Sigmoid colon (tissue), 4 donors: ENCODE measurements around the gene ENOX2.

ENCODE experiments used
- CTCF ChIP-seq, 4 experiments: fragments of 450-650 bp in 3 of 4; fragments of 200-600 bp in 1 of 4; IDR thresholded peaks; one replicate each; pipeline ENCODE4 v1.5.1; 2016 to 2019; ENCODE audit warnings: antibody characterized with exemption in 4 of 4, mild to moderate bottlenecking in 3 of 4, moderate library complexity in 2 of 4
- EP300 ChIP-seq, 4 donors: sonication (generic); formaldehyde crosslinking; IDR thresholded peaks; one replicate each; pipeline ENCODE4 v1.6.1; 2017; ENCODE audit warnings: antibody characterized with exemption in 4 of 4
- POLR2A ChIP-seq, 2 donors: fragments of 450-650 bp; IDR thresholded peaks; one replicate each; pipeline ENCODE4 v1.6.1; 2016; ENCODE audit warnings: antibody characterized with exemption in 2 of 2, mild to moderate bottlenecking in 2 of 2, moderate library complexity in 2 of 2

GRCh38 chrX:130803537-130803936, 99.5 kb downstream of the ENOX2 start:
- TF ChIP-seq CTCF (IDR thresholded peaks at IDR 0.05) = no peak
- TF ChIP-seq POLR2A (IDR thresholded peaks at IDR 0.05) = no peak
- TF ChIP-seq EP300 (IDR thresholded peaks at IDR 0.05) = no peak
